GM19395 (cell line): ENCODE results near the gene KANK3.
A peak's percentile ranks its signal among the peaks of the same experiment; 100 is the strongest.

Experiments
- ATAC-seq: cut with Tn5 transposase; IDR thresholded peaks from one replicate; pipeline ENCODE4 v1.9.1; 2021; ENCODE audit warnings: mild to moderate bottlenecking, moderate library complexity; ENCODE audit not compliant: unreplicated experiment

Gene KANK3

GRCh38 chr19:8340341-8341096 is 2.5 kb downstream of the KANK3 start:
- ATAC-seq, result no peak

DNA sequence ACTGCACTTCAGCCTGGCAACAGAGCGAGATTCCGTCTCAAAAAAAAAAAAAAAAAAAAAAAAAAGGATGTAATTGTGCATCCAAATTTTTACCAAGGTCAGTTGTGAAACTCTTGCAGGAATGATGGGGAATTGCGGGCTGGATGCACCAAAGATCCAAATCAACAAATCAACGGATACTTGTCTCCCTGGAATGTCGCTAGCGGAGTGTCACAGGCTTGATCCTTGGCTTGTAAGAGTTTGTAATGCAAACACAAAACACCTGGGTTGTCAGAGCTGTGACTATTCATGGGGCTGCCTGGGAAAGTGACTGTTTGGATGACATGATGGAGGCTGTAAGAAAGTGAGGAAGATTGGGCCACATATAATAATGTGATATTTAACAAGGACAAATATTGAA is 4.2 kb downstream of the KANK3 start:
- ATAC-seq, result no peak

DNA sequence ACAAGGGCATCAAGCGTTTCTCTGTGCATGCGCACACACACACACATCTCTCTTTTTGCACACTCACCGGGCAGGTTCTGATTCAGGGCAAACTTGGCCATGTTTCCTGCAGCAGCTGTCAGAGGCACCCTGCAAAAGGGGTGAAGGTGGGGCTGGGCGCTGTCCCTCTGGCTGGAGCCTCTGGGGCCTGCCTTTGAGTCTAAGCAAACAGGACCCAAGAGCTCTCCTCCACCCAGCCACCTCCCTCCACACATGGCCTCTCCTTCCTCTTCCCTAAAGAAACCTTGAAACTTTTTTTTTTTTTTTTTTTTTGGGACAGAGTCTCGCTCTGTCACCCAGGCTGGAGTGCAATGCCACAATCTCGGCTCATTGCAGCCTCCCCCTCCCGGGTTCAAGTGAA is 5.3 kb downstream of the KANK3 start:
- ATAC-seq, result no peak

DNA sequence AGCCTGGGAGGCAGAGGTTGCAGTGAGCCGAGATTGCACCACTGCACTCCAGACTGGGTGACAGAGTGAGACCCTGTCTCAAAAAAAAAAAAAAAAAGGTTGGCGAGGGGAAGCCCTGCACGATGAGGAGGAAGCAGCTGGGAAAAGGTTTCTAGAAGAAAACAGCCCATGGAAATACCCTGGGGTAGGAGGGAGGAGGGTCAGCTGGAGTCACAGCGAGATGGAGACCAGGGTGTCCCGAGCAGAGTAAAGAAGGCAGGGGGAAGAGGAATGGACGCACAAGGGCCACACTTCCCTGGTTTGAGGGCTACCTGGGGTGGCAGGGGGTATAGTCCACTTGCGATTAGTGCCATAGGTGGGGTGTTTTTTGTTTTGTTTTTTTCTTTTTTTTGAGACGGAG is 6.4 kb downstream of the KANK3 start:
- no peak for ATAC-seq

GRCh38 chr19:8336072-8336569 is 6.9 kb downstream of the KANK3 start:
- no peak for ATAC-seq

DNA sequence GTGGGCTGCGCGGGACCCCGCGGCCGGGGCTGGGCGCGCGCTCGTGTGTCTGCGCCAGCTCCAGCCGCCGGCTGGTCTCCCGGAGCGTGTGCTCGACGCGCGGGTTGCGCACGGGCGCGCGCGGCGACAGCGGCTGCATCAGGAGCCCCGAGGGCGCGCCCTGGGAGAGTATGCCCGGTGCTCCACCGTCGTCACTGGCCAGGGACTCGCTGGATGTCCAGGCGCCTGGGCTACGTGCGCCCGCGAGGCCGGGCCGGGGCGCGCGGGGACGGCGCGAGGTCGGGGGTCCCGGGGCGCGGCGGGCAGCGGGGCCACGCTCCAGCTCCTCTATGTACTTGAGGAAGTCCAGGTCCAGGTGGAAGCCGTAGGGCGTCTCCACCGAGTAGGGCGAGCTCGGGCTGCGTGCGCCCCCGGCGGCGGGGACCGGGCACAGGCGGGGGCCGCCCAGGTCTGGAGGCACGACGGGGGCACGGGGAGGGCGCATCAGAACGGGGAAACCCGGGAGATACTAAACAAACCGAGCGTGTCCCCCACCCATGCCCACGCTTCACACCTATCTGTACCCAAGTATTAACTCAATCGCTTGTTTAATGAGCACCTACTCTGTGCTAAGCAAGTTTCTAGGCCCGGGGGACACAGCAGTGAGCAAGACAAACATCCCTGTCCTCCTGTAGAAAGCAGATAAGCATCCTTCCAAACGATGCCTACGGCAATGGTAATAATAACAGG is 7.6 kb downstream of the KANK3 start:
- no peak for ATAC-seq

DNA sequence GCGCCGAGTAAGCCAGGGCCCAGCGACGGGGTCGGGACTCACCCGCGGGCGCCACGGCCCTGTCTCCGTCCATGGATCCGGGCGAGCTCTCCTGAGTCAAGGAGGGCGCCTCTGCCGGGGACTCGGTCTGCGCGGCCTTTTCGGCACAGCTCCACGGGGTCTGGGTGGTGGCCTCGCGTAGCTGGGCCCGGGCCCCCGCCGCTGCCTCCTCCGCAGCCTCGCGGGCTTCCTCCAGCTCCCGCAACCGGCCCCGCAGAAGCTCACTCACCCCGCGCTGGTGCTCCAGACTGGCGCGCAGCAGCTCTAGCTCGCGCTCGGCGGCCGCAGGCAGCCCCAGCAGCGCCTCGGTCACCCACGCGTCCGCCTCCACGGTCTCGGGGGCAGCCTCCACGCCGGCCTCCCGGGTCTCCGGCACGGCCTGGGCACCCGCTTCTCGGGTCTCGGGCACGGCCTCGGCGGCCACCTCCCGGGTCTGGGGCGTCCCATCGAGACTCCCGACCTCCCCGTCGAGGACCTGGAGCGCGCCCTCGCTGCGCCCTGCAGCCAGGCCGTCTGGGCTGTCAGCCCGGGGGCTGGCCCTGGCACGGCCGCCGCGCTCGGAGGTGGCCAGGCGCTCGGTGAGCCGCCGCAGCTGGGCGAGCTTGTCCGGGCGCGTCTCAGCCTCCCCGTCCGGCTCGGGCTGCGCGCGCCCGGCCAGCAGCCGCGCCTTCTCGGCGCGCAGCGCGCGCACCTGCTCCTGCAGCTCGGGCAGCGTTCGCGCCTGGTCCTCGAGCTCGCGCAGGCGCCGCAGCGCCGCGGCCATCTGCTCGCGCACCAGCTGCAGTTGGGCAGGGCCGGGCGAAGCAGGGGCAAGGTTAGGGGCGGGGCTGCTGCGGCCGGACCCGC is 8.4 kb downstream of the KANK3 start:
- ATAC-seq, result no peak

GRCh38 chr19:8333767-8334457 is 9.2 kb downstream of the KANK3 start:
- no peak for ATAC-seq

DNA sequence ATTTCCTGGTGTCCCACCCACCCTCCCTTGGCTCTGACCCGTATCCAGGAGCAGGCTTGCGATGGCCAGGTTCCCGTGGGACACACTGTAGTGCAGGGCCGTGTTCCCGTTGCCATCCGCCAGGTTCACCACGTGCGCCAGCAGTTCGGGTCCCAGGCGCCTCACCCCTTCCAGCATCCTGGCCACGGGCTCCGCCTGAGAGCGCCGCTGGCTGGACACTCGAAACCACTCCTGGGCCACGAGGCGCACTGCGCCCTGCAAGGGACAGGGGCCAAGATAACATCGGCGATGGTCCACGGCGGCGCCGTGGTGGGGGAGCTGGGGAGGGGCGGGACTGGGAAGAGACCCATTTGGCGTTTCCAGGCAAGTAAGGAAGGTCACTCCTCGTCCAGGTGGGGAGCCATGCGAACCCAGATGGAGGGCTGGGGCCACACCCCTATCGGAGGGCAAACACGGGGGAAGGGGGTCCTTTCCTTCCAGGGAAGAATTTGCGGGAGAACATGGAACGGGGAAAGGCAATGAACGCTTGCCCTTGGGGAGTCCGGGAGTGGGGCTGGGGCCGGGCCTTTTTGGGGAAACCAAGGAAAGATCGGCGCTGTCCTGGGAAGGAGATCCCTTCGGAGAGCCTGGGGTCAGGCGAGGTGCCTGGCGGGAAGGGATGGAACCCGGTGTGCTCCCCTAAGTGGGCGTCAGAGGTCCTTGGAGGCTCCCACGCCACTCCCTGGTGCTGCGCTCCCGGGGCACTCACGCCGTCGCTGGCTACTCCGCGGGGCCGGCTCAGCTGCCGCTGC is 9.9 kb downstream of the KANK3 start:
- no peak for ATAC-seq

DNA sequence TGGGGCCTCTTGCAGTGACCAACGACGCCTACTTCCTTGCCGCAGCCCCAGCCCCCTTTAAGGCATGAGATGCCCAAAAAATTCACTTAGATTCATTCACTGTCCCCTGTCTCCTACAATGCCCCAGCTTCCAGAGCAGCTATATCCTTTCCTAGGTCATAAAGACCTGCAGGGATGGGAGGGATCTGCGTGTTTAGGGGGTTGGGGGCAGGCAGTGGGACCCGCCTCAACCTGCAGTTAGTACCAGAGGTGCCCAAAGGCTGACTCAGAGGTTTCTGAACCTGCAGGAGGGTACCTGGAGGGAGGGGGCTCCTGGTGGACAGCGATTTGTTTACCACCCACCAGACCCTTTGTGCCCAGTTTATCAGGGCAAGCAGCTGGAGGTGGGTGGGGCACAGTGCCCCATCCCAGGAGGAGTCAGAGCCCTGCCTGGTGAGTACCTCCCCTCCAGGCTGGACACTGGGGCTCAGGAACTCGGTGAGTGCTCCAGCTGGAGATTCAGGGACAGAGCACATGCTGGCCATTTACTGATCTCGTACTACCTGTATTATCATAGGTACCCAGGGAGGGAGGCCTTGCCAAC is 11.7 kb downstream of the KANK3 start:
- ATAC-seq, result no peak

DNA sequence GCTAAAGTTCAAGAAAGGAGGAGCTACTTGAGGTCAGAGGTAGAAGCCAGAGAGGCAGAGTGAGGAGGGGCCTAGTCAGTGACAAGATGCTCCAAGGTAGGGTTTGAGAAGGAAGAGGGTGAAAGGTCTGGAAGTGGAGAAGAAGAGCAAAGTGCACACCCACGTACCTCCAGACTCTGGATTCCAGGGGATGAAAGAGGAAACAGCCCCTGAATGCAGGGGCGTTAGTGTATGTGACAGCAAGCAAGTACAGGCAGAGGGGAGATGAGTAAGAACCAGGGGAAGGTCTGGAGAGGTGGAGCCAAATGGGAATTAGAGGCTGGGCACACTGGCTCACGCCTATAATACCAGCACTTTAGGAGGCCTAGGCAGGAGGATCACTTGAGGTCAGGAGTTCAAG is 13.1 kb downstream of the KANK3 start:
- no peak for ATAC-seq

- no peak for ATAC-seq
Measured at GRCh38 chr19:8325454-8325853, 17.6 kb downstream of the KANK3 start.

GRCh38 chr19:8324186-8325050 is 18.6 kb downstream of the KANK3 start:
- no peak for ATAC-seq

GRCh38 chr19:8323781-8324185 is 19.3 kb downstream of the KANK3 start:
- no peak for ATAC-seq

- ATAC-seq, result no peak
Measured at GRCh38 chr19:8322638-8322997, 20.4 kb downstream of the KANK3 start.

DNA sequence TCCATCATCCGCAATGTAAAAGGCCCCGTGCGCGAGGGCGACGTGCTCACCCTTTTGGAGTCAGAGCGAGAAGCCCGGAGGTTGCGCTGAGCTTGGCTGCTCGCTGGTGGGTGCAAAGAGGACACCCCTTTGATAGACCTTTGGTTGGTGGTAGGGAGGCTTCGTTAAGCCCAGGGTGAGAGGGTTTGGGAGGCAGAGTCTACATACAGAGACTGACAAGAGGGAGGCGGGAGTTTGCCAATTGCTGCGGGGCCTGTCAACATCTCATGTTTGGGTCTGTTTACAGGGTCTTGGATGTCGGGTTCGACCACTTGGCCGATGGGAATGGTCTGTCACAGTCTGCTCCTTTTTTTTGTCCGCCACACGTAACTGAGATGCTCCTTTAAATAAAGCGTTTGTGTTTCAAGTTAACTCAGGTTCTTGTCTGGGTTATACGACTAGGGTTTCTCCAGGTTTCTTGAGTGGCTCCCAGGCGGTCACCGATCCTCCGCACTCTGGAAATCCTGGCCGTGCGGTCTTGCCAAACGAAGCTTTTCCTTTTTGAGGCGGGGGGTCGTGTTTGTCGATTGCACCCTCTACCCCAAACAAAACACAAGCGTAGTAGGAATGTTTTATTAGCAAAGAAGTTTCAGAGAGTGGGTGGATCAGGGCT is 20.9 kb downstream of the KANK3 start:
- ATAC-seq, result no peak

DNA sequence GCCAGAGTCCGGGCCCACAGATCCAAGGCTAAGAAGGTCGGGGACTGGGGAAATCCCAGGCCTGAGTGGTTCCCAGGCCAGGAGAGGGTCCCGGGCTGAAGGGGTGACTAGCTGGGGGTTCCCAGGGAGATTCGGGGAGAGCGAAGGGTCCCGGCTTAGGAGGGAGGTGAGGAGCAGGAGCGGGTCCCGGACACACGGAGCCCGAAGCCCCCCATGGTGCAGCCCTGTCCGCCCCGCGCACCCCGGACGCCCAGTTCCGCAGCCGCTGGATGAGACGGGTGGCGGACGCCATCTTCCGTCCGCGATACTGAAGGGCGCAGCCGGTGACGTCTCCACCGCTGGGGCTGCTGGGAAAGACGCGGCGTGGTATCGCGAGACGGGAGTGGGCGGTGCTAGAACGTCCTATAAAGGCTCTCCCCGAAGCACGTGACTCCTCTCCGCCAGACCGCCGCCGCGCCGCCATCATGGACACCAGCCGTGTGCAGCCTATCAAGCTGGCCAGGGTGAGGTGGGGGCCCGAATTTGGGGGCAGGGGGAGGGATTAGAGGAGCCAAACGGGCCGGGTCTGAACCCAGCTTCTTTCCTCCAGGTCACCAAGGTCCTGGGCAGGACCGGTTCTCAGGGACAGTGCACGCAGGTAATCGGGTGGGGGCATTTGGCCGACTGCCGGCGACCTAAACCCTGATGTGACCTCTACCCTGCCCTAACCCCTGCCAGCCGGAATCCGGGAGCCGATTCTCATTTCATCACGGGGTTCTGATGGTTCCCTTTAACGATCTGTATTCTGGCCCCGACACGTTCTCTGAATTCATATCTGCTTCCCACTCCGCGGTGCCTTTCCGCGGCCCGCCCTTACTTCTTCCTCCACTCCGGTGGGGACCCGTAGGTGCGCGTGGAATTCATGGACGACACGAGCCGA is 21.7 kb downstream of the KANK3 start, which contains the start of the genes NDUFA7 and RPS28:
Gene NDUFA7 (minus strand): TSS at position 309 of the 919 bp plus-strand sequence. CDS start 17 bp downstream, at position 292.
Gene RPS28 (plus strand): TSS at position 430 of the 919 bp plus-strand sequence. CDS start 35 bp downstream, at position 465.
- ATAC-seq, result peak; percentile 84
